SU-DHL-6 (cell line): ENCODE results near the gene TMEM120B.

Source experiments
- EZH2phosphoT487 ChIP-seq: fragments of 200-600 bp; sonication (generic), shearing (Covaris generic); conservative IDR thresholded peaks from 2 replicates; pipeline ENCODE4 v1.6.1; 2018; ENCODE audit warnings: mild to moderate bottlenecking, antibody characterized with exemption, low read length, moderate library complexity, mixed read lengths
- TF ChIP-seq, protein P1 (sequence below): fragments of 200-600 bp; sonication (generic); IDR thresholded peaks from one replicate; pipeline ENCODE4 v1.5.1; 2017; ENCODE audit warnings: antibody characterized with exemption, mild to moderate bottlenecking, low read length, moderate library complexity; ENCODE audit not compliant: insufficient read depth, poor library complexity, severe bottlenecking

DNA sequence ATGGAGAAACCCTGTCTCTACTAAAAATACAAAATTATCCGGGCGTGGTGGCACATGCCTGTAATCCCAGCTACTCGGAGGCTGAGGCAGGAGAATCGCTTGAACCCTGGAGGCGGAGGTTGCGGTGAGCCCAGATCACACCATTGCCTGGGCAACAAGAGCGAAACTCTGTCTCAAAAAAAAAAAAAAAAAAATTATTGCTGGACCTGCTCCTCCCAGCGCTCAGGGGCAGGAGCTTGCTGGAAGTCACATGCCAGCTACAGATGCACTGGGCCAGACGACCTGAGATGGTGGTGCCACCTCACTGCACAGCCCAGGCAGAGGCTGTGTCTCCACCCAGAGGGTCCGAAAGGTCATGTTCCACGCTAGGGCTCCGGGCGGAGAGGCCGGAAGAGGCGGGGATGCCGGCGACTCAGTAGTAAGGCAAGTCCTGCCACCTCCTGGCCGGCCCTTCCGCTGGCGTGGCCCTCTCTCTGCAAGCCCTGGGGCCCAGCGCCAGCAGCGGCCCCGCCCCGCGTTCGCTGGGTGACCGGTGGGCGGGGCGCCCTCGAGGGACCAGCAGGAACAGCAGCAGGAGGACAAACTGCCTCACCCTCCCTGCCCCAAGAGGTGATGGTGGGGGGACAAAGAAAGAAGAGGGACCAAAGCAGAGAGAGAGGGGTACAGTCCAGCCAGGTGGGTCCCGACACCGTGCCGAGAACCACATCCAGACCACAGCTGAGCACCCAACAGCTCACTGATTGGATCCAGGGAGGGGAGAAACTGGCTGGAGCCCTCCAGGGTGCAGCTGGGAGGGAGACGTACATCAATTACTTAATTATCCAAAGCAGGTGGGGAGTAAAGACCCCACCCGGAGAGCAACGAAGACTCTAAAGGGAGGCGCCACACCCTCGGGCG lies 84.6 kb downstream of the TMEM120B start:
- no peak for TF ChIP-seq EZH2phosphoT487
- TF ChIP-seq, protein P1, sequence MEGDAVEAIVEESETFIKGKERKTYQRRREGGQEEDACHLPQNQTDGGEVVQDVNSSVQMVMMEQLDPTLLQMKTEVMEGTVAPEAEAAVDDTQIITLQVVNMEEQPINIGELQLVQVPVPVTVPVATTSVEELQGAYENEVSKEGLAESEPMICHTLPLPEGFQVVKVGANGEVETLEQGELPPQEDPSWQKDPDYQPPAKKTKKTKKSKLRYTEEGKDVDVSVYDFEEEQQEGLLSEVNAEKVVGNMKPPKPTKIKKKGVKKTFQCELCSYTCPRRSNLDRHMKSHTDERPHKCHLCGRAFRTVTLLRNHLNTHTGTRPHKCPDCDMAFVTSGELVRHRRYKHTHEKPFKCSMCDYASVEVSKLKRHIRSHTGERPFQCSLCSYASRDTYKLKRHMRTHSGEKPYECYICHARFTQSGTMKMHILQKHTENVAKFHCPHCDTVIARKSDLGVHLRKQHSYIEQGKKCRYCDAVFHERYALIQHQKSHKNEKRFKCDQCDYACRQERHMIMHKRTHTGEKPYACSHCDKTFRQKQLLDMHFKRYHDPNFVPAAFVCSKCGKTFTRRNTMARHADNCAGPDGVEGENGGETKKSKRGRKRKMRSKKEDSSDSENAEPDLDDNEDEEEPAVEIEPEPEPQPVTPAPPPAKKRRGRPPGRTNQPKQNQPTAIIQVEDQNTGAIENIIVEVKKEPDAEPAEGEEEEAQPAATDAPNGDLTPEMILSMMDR = no peak
